Fibroblast of lung (primary cell): ENCODE data around the gene ARTN.

Experiments
- EZH2 ChIP-seq: IDR thresholded peaks from 2 replicates; pipeline ENCODE4 v1.5.1; 2012; ENCODE audit warnings: low read length, control low read depth, mild to moderate bottlenecking; ENCODE audit errors: missing control alignments
- TF ChIP-seq, protein P1 (sequence below), 2 donors: IDR thresholded peaks in 1 of 2; conservative IDR thresholded peaks in 1 of 2; 1 replicate in 1 of 2; 2 replicates in 1 of 2; pipeline ENCODE4 v1.5.1; 2011 to 2012; ENCODE audit warnings: low read length in 2 of 2, control low read depth in 1 of 2, inconsistent platforms in 1 of 2, low read depth in 1 of 2, mild to moderate bottlenecking in 1 of 2

DNA sequence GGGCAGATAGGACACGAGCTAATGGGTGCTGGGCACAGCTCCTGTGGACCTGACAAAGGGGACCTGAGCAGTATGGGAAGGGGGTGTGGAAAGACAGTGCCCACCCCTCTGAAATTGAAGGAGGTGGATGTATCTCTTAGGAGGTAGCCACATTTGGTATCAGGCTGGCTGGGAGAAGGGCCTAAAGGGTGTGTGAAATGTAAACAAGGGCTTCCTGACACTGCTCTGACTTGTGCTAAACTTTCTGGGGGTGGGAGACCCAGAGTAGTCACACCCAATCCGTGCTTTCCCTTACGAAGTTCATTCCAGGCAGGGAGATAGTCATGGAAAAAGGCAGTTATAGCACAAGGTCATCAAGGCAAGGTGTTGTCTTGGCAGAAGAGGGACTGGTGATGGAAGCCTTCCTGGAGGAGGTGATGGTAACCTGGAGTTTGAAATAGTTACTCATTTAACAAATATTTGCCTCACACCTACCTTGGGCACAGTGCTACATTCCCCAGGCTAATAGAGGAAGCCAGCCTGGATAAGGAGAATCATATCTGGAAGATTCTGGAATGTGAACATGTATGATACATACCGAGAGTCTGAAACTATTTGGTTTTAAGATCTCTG, 52.5 kb downstream of the ARTN start:
- TF ChIP-seq, protein P1, sequence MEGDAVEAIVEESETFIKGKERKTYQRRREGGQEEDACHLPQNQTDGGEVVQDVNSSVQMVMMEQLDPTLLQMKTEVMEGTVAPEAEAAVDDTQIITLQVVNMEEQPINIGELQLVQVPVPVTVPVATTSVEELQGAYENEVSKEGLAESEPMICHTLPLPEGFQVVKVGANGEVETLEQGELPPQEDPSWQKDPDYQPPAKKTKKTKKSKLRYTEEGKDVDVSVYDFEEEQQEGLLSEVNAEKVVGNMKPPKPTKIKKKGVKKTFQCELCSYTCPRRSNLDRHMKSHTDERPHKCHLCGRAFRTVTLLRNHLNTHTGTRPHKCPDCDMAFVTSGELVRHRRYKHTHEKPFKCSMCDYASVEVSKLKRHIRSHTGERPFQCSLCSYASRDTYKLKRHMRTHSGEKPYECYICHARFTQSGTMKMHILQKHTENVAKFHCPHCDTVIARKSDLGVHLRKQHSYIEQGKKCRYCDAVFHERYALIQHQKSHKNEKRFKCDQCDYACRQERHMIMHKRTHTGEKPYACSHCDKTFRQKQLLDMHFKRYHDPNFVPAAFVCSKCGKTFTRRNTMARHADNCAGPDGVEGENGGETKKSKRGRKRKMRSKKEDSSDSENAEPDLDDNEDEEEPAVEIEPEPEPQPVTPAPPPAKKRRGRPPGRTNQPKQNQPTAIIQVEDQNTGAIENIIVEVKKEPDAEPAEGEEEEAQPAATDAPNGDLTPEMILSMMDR (conservative IDR thresholded peaks at IDR 0.05 in 1 of 2, IDR thresholded peaks at IDR 0.05 in 1 of 2; ENCODE audit: low read depth in 1 of 2, low read length in 2 of 2) = no peak
- TF ChIP-seq EZH2 = no peak
